Measurements from ENCODE around the gene PHETA2. TPM values are rescaled to one million over a fixed set of nuclear protein-coding genes. Genes with fewer than 3 reads are reported as not detected.

Gene PHETA2
- total RNA-seq, 1 donor from 2014 or later: 19.8 TPM

DNA sequence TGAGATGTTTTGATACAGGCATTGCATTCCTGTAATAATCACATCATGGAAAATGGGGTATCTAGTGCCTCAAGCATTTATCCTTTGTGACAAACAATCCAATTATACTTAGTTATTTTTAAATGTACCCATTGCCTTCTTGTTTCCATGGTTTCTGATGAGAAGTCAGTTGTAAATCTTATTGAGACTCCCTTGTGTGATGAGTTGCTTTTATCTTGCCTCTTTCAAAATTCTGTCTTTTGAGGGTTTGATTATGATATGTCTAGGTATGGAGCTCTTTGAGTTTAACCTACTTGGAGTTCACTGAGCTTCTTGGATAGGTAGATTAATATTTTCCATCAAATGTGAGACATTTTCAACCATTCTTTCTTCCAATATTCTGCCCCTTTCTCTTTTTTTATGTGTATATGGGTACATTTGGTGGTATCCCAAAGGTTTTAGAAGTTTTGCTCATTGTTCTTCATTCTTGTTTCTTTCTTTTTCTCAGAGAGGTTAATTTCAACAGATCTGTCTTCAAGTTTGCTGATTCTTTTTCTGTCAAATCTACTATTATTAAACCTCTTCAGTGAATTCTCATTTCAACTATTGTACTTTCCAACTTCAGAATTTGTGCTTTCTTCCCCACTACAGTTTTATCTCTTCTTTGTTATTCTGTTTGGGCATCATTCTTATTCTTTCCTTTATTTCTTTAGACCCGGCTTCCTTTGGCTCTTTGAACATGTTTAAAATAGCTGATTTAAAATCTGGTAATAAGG lies 17.1 kb upstream of the PHETA2 start:
- Histone ChIP-seq H3K27ac (ENCODE audit: low read depth, low read length) (no peak overlapping the region), H3K27me3 (ENCODE audit: control insufficient read depth in 3 of 3, insufficient read depth in 3 of 3, low read length in 3 of 3) (no peaks in the 10 kb centered on the region), H3K9ac (ENCODE audit: low read depth in 1 of 3, low read length in 3 of 3) (no peak overlapping the region), H3K36me3 (ENCODE audit: control insufficient read depth in 3 of 3, insufficient read depth in 3 of 3, low read length in 3 of 3) (peaks cover 27 to 33% (median 32%) of the 10 kb centered on the region in 3 donors), H3K4me3 (ENCODE audit: low read length in 3 of 3) (no peak overlapping the region), H3K4me1 (ENCODE audit: control insufficient read depth in 3 of 3, insufficient read depth in 3 of 3, low read length in 3 of 3) (no peaks in the 10 kb centered on the region), H3K9me3 (ENCODE audit: control insufficient read depth in 3 of 3, low read length in 3 of 3) (peaks cover 0 to 6% (median 0%) of the 10 kb centered on the region in 3 donors)

DNA sequence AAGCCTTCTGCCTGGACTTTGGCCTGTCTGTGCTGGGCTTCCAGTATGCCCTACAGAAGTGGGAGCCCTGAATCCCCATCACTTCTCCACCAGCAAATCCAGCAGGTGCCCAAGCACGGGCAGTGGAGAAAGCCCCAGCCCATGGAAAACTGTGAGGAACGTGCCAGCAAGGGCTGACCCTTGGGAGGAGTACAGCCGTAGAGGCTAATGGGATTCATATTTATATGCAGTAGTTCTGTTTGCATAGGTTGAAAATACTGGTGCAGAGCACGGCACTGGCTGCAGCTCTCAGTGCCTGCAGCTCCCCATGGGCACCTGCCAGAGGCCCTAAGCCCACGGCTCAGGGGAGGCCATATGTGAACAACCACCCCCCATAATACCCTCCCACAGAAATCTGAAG lies 13.6 kb upstream of the PHETA2 start:
- H3K36me3 ChIP-seq (ENCODE audit: control insufficient read depth in 3 of 3, insufficient read depth in 3 of 3, low read length in 3 of 3): peaks cover 41 to 51% (median 48%) of the 10 kb centered on the region in 3 donors
- no peaks in the 10 kb centered on the region for H3K4me1 ChIP-seq (ENCODE audit: control insufficient read depth in 3 of 3, insufficient read depth in 3 of 3, low read length in 3 of 3)
- peaks cover 0 to 6% (median 0%) of the 10 kb centered on the region in 3 donors for H3K9me3 ChIP-seq (ENCODE audit: control insufficient read depth in 3 of 3, low read length in 3 of 3)

GRCh38 chr22:42061041-42061440 lies 13.0 kb upstream of the PHETA2 start:
- H3K27ac ChIP-seq (ENCODE audit: low read depth, low read length): no peak overlapping the region
- H3K9me3 ChIP-seq (ENCODE audit: control insufficient read depth in 3 of 3, low read length in 3 of 3): peaks cover 0 to 6% (median 0%) of the 10 kb centered on the region in 3 donors
- no peak overlapping the region for H3K4me3 ChIP-seq (ENCODE audit: low read length in 3 of 3)
- no peak overlapping the region for H3K9ac ChIP-seq (ENCODE audit: low read depth in 1 of 3, low read length in 3 of 3)
- no peaks in the 10 kb centered on the region for H3K4me1 ChIP-seq (ENCODE audit: control insufficient read depth in 3 of 3, insufficient read depth in 3 of 3, low read length in 3 of 3)
- peaks cover 47 to 57% (median 53%) of the 10 kb centered on the region in 3 donors for H3K36me3 ChIP-seq (ENCODE audit: control insufficient read depth in 3 of 3, insufficient read depth in 3 of 3, low read length in 3 of 3)
- H3K27me3 ChIP-seq (ENCODE audit: control insufficient read depth in 3 of 3, insufficient read depth in 3 of 3, low read length in 3 of 3): no peaks in the 10 kb centered on the region

More for the DNA sequence above, 13.6 kb upstream of the PHETA2 start:
- Histone ChIP-seq H3K27ac (ENCODE audit: low read depth, low read length) (no peak overlapping the region), H3K27me3 (ENCODE audit: control insufficient read depth in 3 of 3, insufficient read depth in 3 of 3, low read length in 3 of 3) (no peaks in the 10 kb centered on the region), H3K4me3 (ENCODE audit: low read length in 3 of 3) (no peak overlapping the region), H3K9ac (ENCODE audit: low read depth in 1 of 3, low read length in 3 of 3) (no peak overlapping the region)

GRCh38 chr22:42062506-42063170 lies 11.4 kb upstream of the PHETA2 start:
- H3K27ac ChIP-seq (ENCODE audit: low read depth, low read length): no peak overlapping the region
- H3K9me3 ChIP-seq (ENCODE audit: control insufficient read depth in 3 of 3, low read length in 3 of 3): no peaks in the 10 kb centered on the region
- H3K36me3 ChIP-seq (ENCODE audit: control insufficient read depth in 3 of 3, insufficient read depth in 3 of 3, low read length in 3 of 3): peaks cover 62 to 71% (median 69%) of the 10 kb centered on the region in 3 donors

GRCh38 chr22:42064629-42065028 lies 9.4 kb upstream of the PHETA2 start:
- H3K9ac ChIP-seq (ENCODE audit: low read depth in 1 of 3, low read length in 3 of 3): no peak overlapping the region
- H3K9me3 ChIP-seq (ENCODE audit: control insufficient read depth in 3 of 3, low read length in 3 of 3): no peaks in the 10 kb centered on the region
- no peak overlapping the region for H3K27ac ChIP-seq (ENCODE audit: low read depth, low read length)
- peaks cover 3 to 7% (median 3%) of the 10 kb centered on the region in 3 donors for H3K4me1 ChIP-seq (ENCODE audit: control insufficient read depth in 3 of 3, insufficient read depth in 3 of 3, low read length in 3 of 3)
- no peaks in the 10 kb centered on the region for H3K27me3 ChIP-seq (ENCODE audit: control insufficient read depth in 3 of 3, insufficient read depth in 3 of 3, low read length in 3 of 3)
- H3K36me3 ChIP-seq (ENCODE audit: control insufficient read depth in 3 of 3, insufficient read depth in 3 of 3, low read length in 3 of 3): peaks cover 64 to 65% (median 65%) of the 10 kb centered on the region in 3 donors
- no peak overlapping the region for H3K4me3 ChIP-seq (ENCODE audit: low read length in 3 of 3)

More at GRCh38 chr22:42062506-42063170, 11.4 kb upstream of the PHETA2 start:
- Histone ChIP-seq H3K4me3 (ENCODE audit: low read length in 3 of 3) (no peak overlapping the region), H3K27me3 (ENCODE audit: control insufficient read depth in 3 of 3, insufficient read depth in 3 of 3, low read length in 3 of 3) (no peaks in the 10 kb centered on the region), H3K9ac (ENCODE audit: low read depth in 1 of 3, low read length in 3 of 3) (no peak overlapping the region), H3K4me1 (ENCODE audit: control insufficient read depth in 3 of 3, insufficient read depth in 3 of 3, low read length in 3 of 3) (no peaks in the 10 kb centered on the region)

- Histone ChIP-seq H3K36me3 (ENCODE audit: control insufficient read depth in 3 of 3, insufficient read depth in 3 of 3, low read length in 3 of 3) (peaks cover 54 to 56% (median 56%) of the 10 kb centered on the region in 3 donors), H3K4me3 (ENCODE audit: low read length in 3 of 3) (no peak overlapping the region), H3K9ac (ENCODE audit: low read depth in 1 of 3, low read length in 3 of 3) (no peak overlapping the region), H3K27me3 (ENCODE audit: control insufficient read depth in 3 of 3, insufficient read depth in 3 of 3, low read length in 3 of 3) (no peaks in the 10 kb centered on the region), H3K27ac (ENCODE audit: low read depth, low read length) (no peak overlapping the region), H3K9me3 (ENCODE audit: control insufficient read depth in 3 of 3, low read length in 3 of 3) (no peaks in the 10 kb centered on the region), H3K4me1 (ENCODE audit: control insufficient read depth in 3 of 3, insufficient read depth in 3 of 3, low read length in 3 of 3) (peaks cover 9 to 14% (median 10%) of the 10 kb centered on the region in 3 donors)
Measured at GRCh38 chr22:42065438-42066125, 8.5 kb upstream of the PHETA2 start.

- H3K27me3 ChIP-seq (ENCODE audit: control insufficient read depth in 3 of 3, insufficient read depth in 3 of 3, low read length in 3 of 3): no peaks in the 10 kb centered on the region
- H3K27ac ChIP-seq (ENCODE audit: low read depth, low read length): no peak overlapping the region
- peaks cover 13 to 19% (median 14%) of the 10 kb centered on the region in 3 donors for H3K4me1 ChIP-seq (ENCODE audit: control insufficient read depth in 3 of 3, insufficient read depth in 3 of 3, low read length in 3 of 3)
- no peaks in the 10 kb centered on the region for H3K9me3 ChIP-seq (ENCODE audit: control insufficient read depth in 3 of 3, low read length in 3 of 3)
- no peak overlapping the region for H3K9ac ChIP-seq (ENCODE audit: low read depth in 1 of 3, low read length in 3 of 3)
- H3K4me3 ChIP-seq (ENCODE audit: low read length in 3 of 3): no peak overlapping the region
- peaks cover 47 to 49% (median 49%) of the 10 kb centered on the region in 3 donors for H3K36me3 ChIP-seq (ENCODE audit: control insufficient read depth in 3 of 3, insufficient read depth in 3 of 3, low read length in 3 of 3)
Measured at GRCh38 chr22:42066126-42066761, 7.8 kb upstream of the PHETA2 start.

DNA sequence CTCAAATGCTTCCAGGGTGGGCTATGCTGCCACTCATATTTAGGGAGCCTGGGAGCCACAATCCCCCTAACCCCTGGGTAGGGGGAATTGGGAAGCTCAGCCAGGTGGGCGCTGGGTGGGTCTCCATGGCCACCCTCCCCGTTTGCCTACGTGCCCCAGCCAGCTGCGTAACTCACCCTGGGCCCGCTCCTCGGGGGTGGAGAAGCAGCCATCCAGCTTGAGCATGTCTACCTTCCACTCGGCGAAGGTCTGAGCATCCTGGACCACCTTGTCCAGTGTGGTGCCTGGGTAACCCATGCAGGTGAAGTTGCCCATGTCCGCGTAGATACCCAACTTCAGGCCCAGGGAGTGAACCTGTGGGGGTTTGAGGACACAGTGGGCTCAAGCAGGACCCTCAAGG lies 7.1 kb upstream of the PHETA2 start:
- Histone ChIP-seq H3K27ac (ENCODE audit: low read depth, low read length) (no peak overlapping the region), H3K9ac (ENCODE audit: low read depth in 1 of 3, low read length in 3 of 3) (no peak overlapping the region), H3K27me3 (ENCODE audit: control insufficient read depth in 3 of 3, insufficient read depth in 3 of 3, low read length in 3 of 3) (no peaks in the 10 kb centered on the region), H3K4me3 (ENCODE audit: low read length in 3 of 3) (no peak overlapping the region), H3K4me1 (ENCODE audit: control insufficient read depth in 3 of 3, insufficient read depth in 3 of 3, low read length in 3 of 3) (peaks cover 19 to 25% (median 20%) of the 10 kb centered on the region in 3 donors), H3K36me3 (ENCODE audit: control insufficient read depth in 3 of 3, insufficient read depth in 3 of 3, low read length in 3 of 3) (peaks cover 44 to 45% (median 45%) of the 10 kb centered on the region in 3 donors), H3K9me3 (ENCODE audit: control insufficient read depth in 3 of 3, low read length in 3 of 3) (no peaks in the 10 kb centered on the region)

DNA sequence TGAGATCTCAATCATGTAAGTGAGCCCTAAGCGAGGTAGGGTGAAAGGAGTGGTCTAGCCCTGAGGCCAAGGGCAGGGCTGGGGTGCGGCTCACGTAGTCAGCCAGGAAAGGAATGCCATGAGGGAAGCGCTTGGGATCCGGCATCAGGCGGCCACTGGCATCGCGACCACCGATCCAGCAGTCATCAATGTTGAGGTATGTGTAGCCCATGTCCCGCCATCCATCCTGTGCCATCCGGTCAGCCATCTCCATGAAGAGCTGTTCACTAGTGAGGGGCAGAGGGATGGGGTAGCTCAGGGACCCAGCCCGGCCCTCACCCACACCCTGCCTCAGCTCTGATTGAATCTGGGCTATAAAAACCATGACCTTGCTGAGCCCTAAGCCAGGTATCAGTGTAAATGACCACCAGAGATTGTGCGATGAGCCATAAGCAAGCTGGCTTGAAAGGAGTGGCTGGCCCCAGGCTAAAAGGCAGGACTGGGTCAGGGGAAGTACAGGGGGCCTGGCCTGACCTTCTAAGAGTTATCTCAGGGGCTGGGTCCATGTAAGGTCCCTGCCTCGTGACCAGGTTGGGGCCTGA lies 6.3 kb upstream of the PHETA2 start:
- H3K36me3 ChIP-seq (ENCODE audit: control insufficient read depth in 3 of 3, insufficient read depth in 3 of 3, low read length in 3 of 3): peaks cover 39% of the 10 kb centered on the region in 3 donors
- peaks cover 19 to 25% (median 20%) of the 10 kb centered on the region in 3 donors for H3K4me1 ChIP-seq (ENCODE audit: control insufficient read depth in 3 of 3, insufficient read depth in 3 of 3, low read length in 3 of 3)
- no peak overlapping the region for H3K27ac ChIP-seq (ENCODE audit: low read depth, low read length)
- no peaks in the 10 kb centered on the region for H3K27me3 ChIP-seq (ENCODE audit: control insufficient read depth in 3 of 3, insufficient read depth in 3 of 3, low read length in 3 of 3)
- H3K9ac ChIP-seq (ENCODE audit: low read depth in 1 of 3, low read length in 3 of 3): no peak overlapping the region
- H3K9me3 ChIP-seq (ENCODE audit: control insufficient read depth in 3 of 3, low read length in 3 of 3): no peaks in the 10 kb centered on the region
- no peak overlapping the region for H3K4me3 ChIP-seq (ENCODE audit: low read length in 3 of 3)
